GM23338 (cell line): ENCODE data around the gene RCE1. TPM values are rescaled to one million over a fixed set of nuclear protein-coding genes. Genes with fewer than 3 reads are reported as not detected.

Source experiments
- ATAC-seq: fragments of 200-7000 bp; cut with Tn5 transposase; 3 replicates; pipeline ENCODE4 v1.9.1; 2020
- DNase-seq: peaks from one replicate; pipeline ENCODE4 v3.0.0-alpha.2; 2015; ENCODE audit warnings: low spot score
- H2AFZ ChIP-seq: fragments of 200-600 bp; sonication (generic); 2 replicates; pipeline ENCODE4 v1.8.0; 2016; ENCODE audit warnings: antibody characterized with exemption, mild to moderate bottlenecking, moderate library complexity
- H3F3A ChIP-seq: fragments of 200-600 bp; sonication (generic); replicated peaks from 2 replicates; pipeline ENCODE4 v1.8.0; 2017; ENCODE audit warnings: antibody characterized with exemption, mixed run types, low read depth
- H3K27ac ChIP-seq: fragments of 200-600 bp; sonication (generic); 2 replicates; pipeline ENCODE4 v1.6.1; 2016; ENCODE audit warnings: low read depth
- H3K27me3 ChIP-seq: fragments of 200-600 bp; sonication (generic); 2 replicates; pipeline ENCODE4 v1.8.0; 2016; ENCODE audit warnings: mild to moderate bottlenecking, mixed run types, moderate library complexity; ENCODE audit not compliant: insufficient read depth
- H3K36me3 ChIP-seq: fragments of 200-600 bp; sonication (generic); 2 replicates; pipeline ENCODE4 v1.8.0; 2016; ENCODE audit warnings: mild to moderate bottlenecking; ENCODE audit not compliant: insufficient read depth
- H3K4me1 ChIP-seq: fragments of 200-600 bp; sonication (generic); 2 replicates; pipeline ENCODE4 v1.8.0; 2016; ENCODE audit warnings: mild to moderate bottlenecking, moderate library complexity; ENCODE audit not compliant: insufficient read depth
- H3K4me2 ChIP-seq: fragments of 200-600 bp; sonication (generic); 2 replicates; pipeline ENCODE4 v1.7.1; 2017; ENCODE audit warnings: mixed run types
- H3K4me3 ChIP-seq: fragments of 200-600 bp; sonication (generic); 2 replicates; pipeline ENCODE4 v1.6.1; 2016; ENCODE audit warnings: mixed run types
- H3K79me2 ChIP-seq: fragments of 200-600 bp; sonication (generic); replicated peaks from 2 replicates; pipeline ENCODE4 v1.8.0; 2017; ENCODE audit warnings: mild to moderate bottlenecking; ENCODE audit not compliant: insufficient read depth
- H3K9me2 ChIP-seq: fragments of 200-600 bp; sonication (generic); 2 replicates; pipeline ENCODE4 v1.8.0; 2017; ENCODE audit not compliant: insufficient read depth
- H4K20me1 ChIP-seq: fragments of 200-600 bp; sonication (generic); replicated peaks from 2 replicates; pipeline ENCODE4 v1.8.0; 2017; ENCODE audit warnings: mild to moderate bottlenecking; ENCODE audit not compliant: insufficient read depth
- H3K27ac Mint-ChIP-seq: 2 replicates; pipeline ENCODE4 v1.8.0; 2020; ENCODE audit warnings: inconsistent platforms, mild to moderate bottlenecking, moderate library complexity, mixed read lengths
- H3K27me3 Mint-ChIP-seq: 3 replicates; pipeline ENCODE4 v1.8.0; 2022; ENCODE audit warnings: low read depth, mild to moderate bottlenecking, moderate library complexity, mixed read lengths, inconsistent platforms; ENCODE audit not compliant: insufficient read depth, poor library complexity
- H3K36me3 Mint-ChIP-seq: 3 replicates; pipeline ENCODE4 v1.8.0; 2021; ENCODE audit warnings: low read depth, mild to moderate bottlenecking, inconsistent platforms, moderate library complexity, mixed read lengths
- H3K4me1 Mint-ChIP-seq: 3 replicates; pipeline ENCODE4 v1.8.0; 2020; ENCODE audit warnings: mild to moderate bottlenecking, inconsistent platforms, mixed read lengths
- H3K4me3 Mint-ChIP-seq: 3 replicates; pipeline ENCODE4 v1.8.0; 2021; ENCODE audit warnings: moderate library complexity, mild to moderate bottlenecking, inconsistent platforms, mixed read lengths
- H3K9me3 Mint-ChIP-seq: 3 replicates; pipeline ENCODE4 v1.8.0; 2020; ENCODE audit warnings: moderate library complexity, mild to moderate bottlenecking, inconsistent platforms, mixed read lengths
- polyA plus RNA-seq: library from polyadenylated mRNA; unstranded; fragments of >200 nt; fragmentation: Nextera tagmentation; extraction: Ambion mirVana; gene quantifications from 2 replicates; pipeline ENCODE4 v1.2.1, GENCODE V29; 2016
- total RNA-seq: library from RNA; depleted of rRNA; stranded (reverse); fragments of >200 nt; shearing (Covaris generic); gene quantifications from 2 replicates; pipeline ENCODE4 v1.2.3, GENCODE V29; 2014
- TF ChIP-seq, protein P1 (sequence below), 2 experiments: fragments of 200-600 bp in 1 of 2; sonication (generic) in 1 of 2; conservative IDR thresholded peaks; 2 replicates each; pipeline versions ENCODE4 v1.5.1 to v1.6.1; 2016 to 2017; ENCODE audit warnings: antibody characterized with exemption in 2 of 2, low read depth in 2 of 2, mild to moderate bottlenecking in 2 of 2, moderate library complexity in 1 of 2
- TF ChIP-seq, protein P2 (sequence below): IDR thresholded peaks from one replicate; pipeline ENCODE4 v1.6.1; 2018; ENCODE audit warnings: antibody characterized with exemption; ENCODE audit not compliant: unreplicated experiment

Gene RCE1
- total and polyA plus RNA-seq, 2 experiments from 2014 or later, result 27.8 to 55.1 TPM

DNA sequence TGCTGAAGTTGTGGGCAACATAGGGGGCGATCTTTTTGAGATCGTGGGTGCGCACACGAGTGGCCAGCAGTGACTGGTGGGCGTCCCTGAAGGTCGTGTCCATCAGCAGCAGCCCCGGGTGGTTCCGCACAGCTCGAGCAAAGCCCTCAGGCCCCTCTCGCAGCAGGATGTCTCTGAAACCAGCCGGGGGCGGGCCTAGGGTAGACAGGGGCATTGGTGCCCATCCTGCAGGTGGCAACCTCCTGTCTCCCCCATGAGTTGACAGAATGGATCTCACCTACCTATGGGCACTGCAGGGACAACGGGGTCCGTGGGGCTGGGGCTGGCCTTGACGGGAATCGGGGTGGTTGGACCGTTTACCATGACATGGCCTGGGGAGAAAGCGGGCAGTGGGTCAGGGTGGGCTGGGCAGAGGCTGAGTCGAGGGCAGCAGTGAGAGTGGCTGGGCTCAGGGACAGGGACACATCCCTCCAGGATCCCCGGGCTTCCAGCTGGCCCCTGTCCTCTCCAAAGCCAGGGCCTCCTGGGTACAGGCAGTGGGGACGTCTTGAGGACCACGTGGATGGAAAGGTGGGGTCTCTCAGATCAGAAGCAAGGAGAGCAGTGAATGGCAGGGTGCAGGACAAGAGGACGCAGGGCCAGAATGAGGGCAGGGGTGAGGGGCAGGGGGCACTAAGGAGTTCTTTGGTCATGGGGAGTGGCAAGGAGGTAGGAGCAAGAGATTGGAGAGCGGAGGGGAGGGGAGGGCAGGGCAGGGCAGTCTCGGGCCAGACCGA lies 9.4 kb downstream of the RCE1 start:
- H3K36me3 Mint-ChIP-seq, result no peaks in the 10 kb centered on the region; the same call in 2 of the 3 replicates

More for the DNA sequence above, 9.4 kb downstream of the RCE1 start:
- H3K27ac Mint-ChIP-seq, result no peak overlapping the region
- no peak overlapping the region for H3K4me3 Mint-ChIP-seq
- Histone ChIP-seq H3K27me3 (no peaks in the 10 kb centered on the region), H3K79me2 (no peaks in the 10 kb centered on the region), H3K9me2 (no peaks in the 10 kb centered on the region), H3F3A (peaks cover 11% of the 10 kb centered on the region; the same call in 1 of the 2 replicates), H3K27ac (no peak overlapping the region), H2AFZ (no peak overlapping the region), H3K36me3 (no peaks in the 10 kb centered on the region), H3K4me2 (no peak overlapping the region), H4K20me1 (no peaks in the 10 kb centered on the region), H3K4me3 (no peak overlapping the region), H3K4me1 (peaks cover 11% of the 10 kb centered on the region)
- DNase-seq, result no peak
- peaks cover 18% of the 10 kb centered on the region for H3K4me1 Mint-ChIP-seq
- peaks cover 27% of the 10 kb centered on the region for H3K27me3 Mint-ChIP-seq
- TF ChIP-seq, protein P1, sequence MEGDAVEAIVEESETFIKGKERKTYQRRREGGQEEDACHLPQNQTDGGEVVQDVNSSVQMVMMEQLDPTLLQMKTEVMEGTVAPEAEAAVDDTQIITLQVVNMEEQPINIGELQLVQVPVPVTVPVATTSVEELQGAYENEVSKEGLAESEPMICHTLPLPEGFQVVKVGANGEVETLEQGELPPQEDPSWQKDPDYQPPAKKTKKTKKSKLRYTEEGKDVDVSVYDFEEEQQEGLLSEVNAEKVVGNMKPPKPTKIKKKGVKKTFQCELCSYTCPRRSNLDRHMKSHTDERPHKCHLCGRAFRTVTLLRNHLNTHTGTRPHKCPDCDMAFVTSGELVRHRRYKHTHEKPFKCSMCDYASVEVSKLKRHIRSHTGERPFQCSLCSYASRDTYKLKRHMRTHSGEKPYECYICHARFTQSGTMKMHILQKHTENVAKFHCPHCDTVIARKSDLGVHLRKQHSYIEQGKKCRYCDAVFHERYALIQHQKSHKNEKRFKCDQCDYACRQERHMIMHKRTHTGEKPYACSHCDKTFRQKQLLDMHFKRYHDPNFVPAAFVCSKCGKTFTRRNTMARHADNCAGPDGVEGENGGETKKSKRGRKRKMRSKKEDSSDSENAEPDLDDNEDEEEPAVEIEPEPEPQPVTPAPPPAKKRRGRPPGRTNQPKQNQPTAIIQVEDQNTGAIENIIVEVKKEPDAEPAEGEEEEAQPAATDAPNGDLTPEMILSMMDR (conservative IDR thresholded peaks at IDR 0.05; ENCODE audit: low read depth in 2 of 2), result peak in 1 of 2 experiments; percentile 33; a peak in 2 of 4 replicates
- TF ChIP-seq, protein P2, sequence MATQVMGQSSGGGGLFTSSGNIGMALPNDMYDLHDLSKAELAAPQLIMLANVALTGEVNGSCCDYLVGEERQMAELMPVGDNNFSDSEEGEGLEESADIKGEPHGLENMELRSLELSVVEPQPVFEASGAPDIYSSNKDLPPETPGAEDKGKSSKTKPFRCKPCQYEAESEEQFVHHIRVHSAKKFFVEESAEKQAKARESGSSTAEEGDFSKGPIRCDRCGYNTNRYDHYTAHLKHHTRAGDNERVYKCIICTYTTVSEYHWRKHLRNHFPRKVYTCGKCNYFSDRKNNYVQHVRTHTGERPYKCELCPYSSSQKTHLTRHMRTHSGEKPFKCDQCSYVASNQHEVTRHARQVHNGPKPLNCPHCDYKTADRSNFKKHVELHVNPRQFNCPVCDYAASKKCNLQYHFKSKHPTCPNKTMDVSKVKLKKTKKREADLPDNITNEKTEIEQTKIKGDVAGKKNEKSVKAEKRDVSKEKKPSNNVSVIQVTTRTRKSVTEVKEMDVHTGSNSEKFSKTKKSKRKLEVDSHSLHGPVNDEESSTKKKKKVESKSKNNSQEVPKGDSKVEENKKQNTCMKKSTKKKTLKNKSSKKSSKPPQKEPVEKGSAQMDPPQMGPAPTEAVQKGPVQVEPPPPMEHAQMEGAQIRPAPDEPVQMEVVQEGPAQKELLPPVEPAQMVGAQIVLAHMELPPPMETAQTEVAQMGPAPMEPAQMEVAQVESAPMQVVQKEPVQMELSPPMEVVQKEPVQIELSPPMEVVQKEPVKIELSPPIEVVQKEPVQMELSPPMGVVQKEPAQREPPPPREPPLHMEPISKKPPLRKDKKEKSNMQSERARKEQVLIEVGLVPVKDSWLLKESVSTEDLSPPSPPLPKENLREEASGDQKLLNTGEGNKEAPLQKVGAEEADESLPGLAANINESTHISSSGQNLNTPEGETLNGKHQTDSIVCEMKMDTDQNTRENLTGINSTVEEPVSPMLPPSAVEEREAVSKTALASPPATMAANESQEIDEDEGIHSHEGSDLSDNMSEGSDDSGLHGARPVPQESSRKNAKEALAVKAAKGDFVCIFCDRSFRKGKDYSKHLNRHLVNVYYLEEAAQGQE, result no peak
- no peaks in the 10 kb centered on the region for H3K9me3 Mint-ChIP-seq
- no peak for ATAC-seq
